ENCODE data around the gene NEMF.
"Not testable (repeated sequence)": the region's sequence is repeated elsewhere in the genome, so short reads cannot be mapped to it uniquely, and the experiment has no call there.

The NEMF gene

DNA sequence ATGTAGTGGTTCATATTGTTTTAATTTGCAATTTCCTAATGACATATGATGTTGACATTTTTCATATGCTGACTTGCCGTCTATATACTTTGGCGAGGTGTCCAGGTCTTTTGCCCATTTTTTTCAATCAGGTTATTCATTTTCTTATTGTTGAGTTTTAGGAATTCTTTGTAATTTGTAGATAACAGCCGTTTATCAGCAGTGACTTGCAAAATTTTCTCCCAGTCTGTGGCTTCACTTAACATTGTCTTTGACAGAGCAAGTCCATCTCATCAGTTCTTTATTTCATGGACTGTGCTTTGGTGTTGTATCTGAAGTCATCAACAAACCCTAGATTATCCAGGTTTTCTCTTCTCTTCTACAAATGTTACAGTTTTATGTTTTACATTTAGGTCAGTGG, 97.2 kb downstream of the NEMF start:
- DNase-seq (ENCODE audit: low read depth in 2 of 2): no peak

- no peak for DNase-seq (ENCODE audit: low read depth in 2 of 2)
These were observed 98.0 kb downstream of the NEMF start for GRCh38 chr14:49754570-49755097.

DNA sequence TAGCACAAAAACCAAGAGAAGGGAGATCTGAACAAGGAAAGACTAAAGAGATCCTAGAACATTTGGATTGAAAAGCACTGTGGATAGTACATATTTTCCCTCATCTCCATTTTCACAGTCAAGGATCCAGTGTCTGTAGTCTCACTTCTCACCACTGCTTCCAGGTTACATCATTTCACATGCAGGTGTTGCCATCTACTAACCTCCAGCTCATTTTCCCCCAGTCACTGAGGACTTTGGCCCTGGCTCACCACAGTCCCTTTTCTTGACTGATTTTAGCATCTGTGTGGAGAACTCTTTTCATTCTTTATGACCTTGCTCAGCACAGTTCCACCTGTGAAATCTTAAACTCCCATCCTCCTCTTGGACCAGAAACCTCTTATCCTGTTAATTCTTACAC, 106.1 kb downstream of the NEMF start:
- DNase-seq (ENCODE audit: low read depth in 2 of 2): not testable (repeated sequence)

GRCh38 chr14:49745191-49745590, 107.4 kb downstream of the NEMF start:
- no peak for DNase-seq (ENCODE audit: low read depth in 2 of 2)

DNA sequence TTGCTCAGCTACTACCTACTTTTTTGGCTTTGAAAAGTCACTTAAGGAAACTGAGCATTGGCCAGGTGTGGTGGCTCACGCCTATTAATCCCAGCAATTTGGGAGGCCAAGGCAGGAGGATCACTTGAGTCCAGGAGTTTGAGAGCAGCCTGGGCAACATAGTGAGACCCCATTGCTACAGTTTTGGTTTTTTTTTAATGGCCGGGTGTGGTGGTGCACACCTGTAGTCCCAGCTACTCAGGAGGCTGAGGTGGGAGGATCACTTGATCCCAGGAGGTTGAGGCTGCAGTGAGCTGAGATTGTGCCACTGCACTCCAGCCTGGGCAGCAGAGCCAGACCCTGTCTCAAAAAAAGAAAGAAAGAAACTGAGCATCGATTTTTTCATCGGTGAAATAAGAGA, 116.9 kb downstream of the NEMF start:
- DNase-seq (ENCODE audit: low read depth in 2 of 2): not testable (repeated sequence)

- no peak for DNase-seq (ENCODE audit: low read depth in 2 of 2)
These were observed 118.8 kb downstream of the NEMF start for GRCh38 chr14:49733836-49734235.

DNA sequence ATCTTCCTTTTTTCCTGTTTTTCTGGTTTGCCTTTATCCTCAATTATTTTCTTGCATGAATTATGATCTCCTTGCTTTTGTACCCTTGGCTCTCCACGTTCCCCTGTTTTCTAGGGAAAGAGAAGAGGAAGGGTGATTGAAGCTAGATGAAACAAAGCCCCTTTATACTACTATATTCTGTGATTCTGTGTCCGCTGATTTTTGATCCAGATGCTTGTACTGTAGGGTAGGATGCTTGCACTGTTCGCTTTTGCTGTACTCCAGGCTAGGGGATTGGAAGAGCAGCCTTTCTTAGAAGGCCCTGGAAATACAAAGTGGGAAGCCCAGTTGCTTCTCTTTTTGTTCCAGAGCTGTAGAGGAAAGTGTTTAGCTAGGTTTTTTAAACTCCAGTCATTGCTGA, 119.7 kb downstream of the NEMF start:
- DNase-seq (ENCODE audit: low read depth in 2 of 2): no peak

Measured in stimulated activated CD8-positive, alpha-beta memory T cell treated with anti-CD3 and anti-CD28 coated beads, Interleukin-7, amount 100 ng/mL, for 4 hours (primary cell).